Ovary (tissue), 9 donors: ENCODE results near the gene RHBDL2. TPM values are rescaled to one million over a fixed set of nuclear protein-coding genes. Genes with fewer than 3 reads are reported as not detected.
"Not testable (repeated sequence)": the region's sequence is repeated elsewhere in the genome, so short reads cannot be mapped to it uniquely, and the experiment has no call there.

Experiments used
- DNase-seq, 5 donors: peaks; one replicate each; pipeline ENCODE4 v3.0.0-alpha.2; 2019 to 2020
- H3K27ac ChIP-seq, 2 donors: fragments of 200-600 bp; one replicate each; pipeline versions ENCODE4 v1.5.1 to v1.8.0; 2019 to 2022
- H3K27me3 ChIP-seq: fragments of 200-600 bp; one replicate; pipeline ENCODE4 v1.8.0; 2022
- H3K36me3 ChIP-seq: fragments of 200-600 bp; sonication (generic); one replicate; pipeline ENCODE4 v1.5.1; 2019
- H3K4me1 ChIP-seq: one replicate; pipeline ENCODE4 v1.8.1; 2013; ENCODE audit warnings: mild to moderate bottlenecking, moderate library complexity; ENCODE audit not compliant: insufficient read depth
- H3K4me3 ChIP-seq: fragments of 200-600 bp; sonication (generic); one replicate; pipeline ENCODE4 v1.5.1; 2017
- H3K9me3 ChIP-seq, 2 donors: fragments of 200-600 bp in 1 of 2; sonication (generic) in 1 of 2; one replicate each; pipeline versions ENCODE4 v1.5.1 to v1.8.1; 2013 to 2019; ENCODE audit warnings: mild to moderate bottlenecking in 1 of 2, moderate library complexity in 1 of 2
- EP300 ChIP-seq: sonication (generic); formaldehyde crosslinking; IDR thresholded peaks from one replicate; pipeline ENCODE4 v1.6.1; 2017; ENCODE audit warnings: antibody characterized with exemption
- POLR2A ChIP-seq: fragments of 450-650 bp; IDR thresholded peaks from one replicate; pipeline ENCODE4 v1.6.1; 2017; ENCODE audit warnings: antibody characterized with exemption, mild to moderate bottlenecking, moderate library complexity
- WGBS, 3 donors: extraction: QIAGEN DNeasy Blood & Tissue Kit in 1 of 3; methylation state at CpG; one replicate each; pipeline versions ENCODE4 v1.1.5 to v1.1.7; 2013 to 2017; 5-methylcytosine and 5-hydroxymethylcytosine counted together
- intact Hi-C, 4 donors: fragments of 100-400 bp; cut with DNase I; formaldehyde crosslinking; loops; one replicate each; pipeline versions ENCODE4 v1.11.0 to v1.15.1; 2022 to 2023
- polyA plus RNA-seq, 2 donors: library from polyadenylated mRNA; stranded (reverse); fragments of 200-250 nt in 1 of 2; fragments of 350-450 nt in 1 of 2; fragmentation: Illumina TruSeq in 1 of 2; extraction: RNeasy Lipid Tissue Mini Kit (QIAGEN cat#74804) in 1 of 2; gene quantifications; one replicate each; pipeline ENCODE4 v1.2.3, GENCODE V29; 2013 to 2014
- total RNA-seq, 7 donors: library from RNA; depleted of rRNA in 2 of 7; stranded (reverse); fragments of >200 nt in 2 of 7; fragmentation: NEBNext Ultra II Directional in 3 of 7; extraction: Animal tissue kit (Norgen Biotek cat#: 25700) in 3 of 7; gene quantifications; one replicate each; pipeline versions ENCODE4 v1.1.0 to v1.2.4, GENCODE V29; 2016 to 2023
- TF ChIP-seq, protein P1 (sequence below), 3 donors: fragments of 450-650 bp in 2 of 3; fragments of 200-600 bp in 1 of 3; IDR thresholded peaks; one replicate each; pipeline versions ENCODE4 v1.5.1 to v1.8.0; 2016 to 2022; ENCODE audit warnings: antibody characterized with exemption in 3 of 3, mild to moderate bottlenecking in 1 of 3
- donor health status: DM: no; HTN: no; CAD: no; lungs with moderate emphysema.
- donor health status: DM: no; HTN: no; CAD: no.
- donor health status: Bipolar disorder and iron deficiency.
- donor health status: DM: yes; HTN: yes; CAD: no.
- donor health status: DM: no; HTN: no; CAD: no.
- donor health status: DM: yes; HTN: yes; CAD: no.

The RHBDL2 gene
- total and polyA plus RNA-seq, 9 donors = 0.10 to 0.35 (median 0.24) TPM; not detected in 3

DNA sequence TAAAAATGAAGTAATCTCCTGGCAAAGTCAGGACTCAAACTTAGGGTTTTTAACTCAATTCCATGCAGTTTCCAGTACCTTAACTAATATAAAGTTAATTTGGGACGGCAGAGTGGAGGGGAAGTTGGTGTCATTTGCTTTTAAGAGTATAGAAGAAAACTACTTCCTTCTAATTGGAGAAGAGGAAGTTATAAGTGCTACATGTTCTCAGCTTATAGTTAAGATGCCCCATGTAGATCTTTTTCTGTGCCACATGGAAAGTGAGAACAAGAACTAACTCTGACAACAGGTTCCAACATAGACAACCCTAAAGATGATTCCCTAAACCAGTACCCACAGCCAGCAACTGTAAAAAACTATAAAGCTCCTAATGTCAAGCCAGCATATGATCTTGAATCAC is 93.6 kb downstream of the RHBDL2 start:
- Histone ChIP-seq H3K36me3 (no peaks in the 10 kb centered on the region), H3K27ac (no peak overlapping the region), H3K4me3 (no peak overlapping the region), H3K9me3 (no peaks in the 10 kb centered on the region), H3K27me3 (no peaks in the 10 kb centered on the region), H3K4me1 (no peaks in the 10 kb centered on the region)
- WGBS, 3 donors = 85 to 95% (median 93%) methylated on average over 1 of the region's 1 CpG
- no peak for DNase-seq
- intact Hi-C loops = no loop called here
- TF ChIP-seq POLR2A (no peak), EP300 (no peak)
- TF ChIP-seq, protein P1, sequence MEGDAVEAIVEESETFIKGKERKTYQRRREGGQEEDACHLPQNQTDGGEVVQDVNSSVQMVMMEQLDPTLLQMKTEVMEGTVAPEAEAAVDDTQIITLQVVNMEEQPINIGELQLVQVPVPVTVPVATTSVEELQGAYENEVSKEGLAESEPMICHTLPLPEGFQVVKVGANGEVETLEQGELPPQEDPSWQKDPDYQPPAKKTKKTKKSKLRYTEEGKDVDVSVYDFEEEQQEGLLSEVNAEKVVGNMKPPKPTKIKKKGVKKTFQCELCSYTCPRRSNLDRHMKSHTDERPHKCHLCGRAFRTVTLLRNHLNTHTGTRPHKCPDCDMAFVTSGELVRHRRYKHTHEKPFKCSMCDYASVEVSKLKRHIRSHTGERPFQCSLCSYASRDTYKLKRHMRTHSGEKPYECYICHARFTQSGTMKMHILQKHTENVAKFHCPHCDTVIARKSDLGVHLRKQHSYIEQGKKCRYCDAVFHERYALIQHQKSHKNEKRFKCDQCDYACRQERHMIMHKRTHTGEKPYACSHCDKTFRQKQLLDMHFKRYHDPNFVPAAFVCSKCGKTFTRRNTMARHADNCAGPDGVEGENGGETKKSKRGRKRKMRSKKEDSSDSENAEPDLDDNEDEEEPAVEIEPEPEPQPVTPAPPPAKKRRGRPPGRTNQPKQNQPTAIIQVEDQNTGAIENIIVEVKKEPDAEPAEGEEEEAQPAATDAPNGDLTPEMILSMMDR (IDR thresholded peaks at IDR 0.05) = no peak

DNA sequence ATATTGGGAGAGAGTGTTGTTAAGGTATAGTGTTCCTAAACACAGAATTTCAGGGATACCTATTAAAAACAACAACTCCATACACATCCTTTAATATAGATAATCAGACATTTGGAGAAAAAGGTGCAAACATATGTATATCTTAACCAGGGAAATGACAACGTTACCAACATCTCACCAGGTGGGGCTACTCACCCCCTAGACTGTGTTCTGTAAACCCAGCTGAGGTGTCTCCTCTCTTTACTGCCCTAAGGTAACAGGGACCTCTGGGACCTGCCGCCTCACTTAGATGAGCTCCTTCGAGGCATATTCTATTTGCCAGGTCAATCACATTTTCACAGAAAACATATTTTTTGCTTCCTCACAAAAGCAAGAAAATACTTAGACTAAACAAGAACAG is 95.4 kb downstream of the RHBDL2 start:
- no peaks in the 10 kb centered on the region for H3K27me3 ChIP-seq
- intact Hi-C loops = no loop called here
- no peak overlapping the region for H3K4me3 ChIP-seq
- no peaks in the 10 kb centered on the region for H3K4me1 ChIP-seq
- TF ChIP-seq EP300 = no peak
- no peak for TF ChIP-seq POLR2A
- TF ChIP-seq, protein P1 (IDR thresholded peaks at IDR 0.05) = no peak
- H3K9me3 ChIP-seq = no peaks in the 10 kb centered on the region
- no peak for DNase-seq
- no peaks in the 10 kb centered on the region for H3K36me3 ChIP-seq
- WGBS, 3 donors = 70 to 93% (median 77%) methylated on average over 3 of the region's 3 CpGs
- H3K27ac ChIP-seq = no peak overlapping the region

- intact Hi-C loops = loop anchor here in 1 of 4 donors (1.0 kb wide), 1 partner anchor 12 kb away; no protein-coding TSS in a partner anchor
- H3K4me1 ChIP-seq, H3K9me3 ChIP-seq, H3K36me3 ChIP-seq, H3K4me3 ChIP-seq, H3K27me3 ChIP-seq, H3K27ac ChIP-seq, DNase-seq: not testable (repeated sequence)
- 97 to 98% (median 98%) methylated on average over 3 of the region's 3 CpGs for WGBS, 3 donors
Measured at GRCh38 chr1:38845088-38845487, 96.5 kb downstream of the RHBDL2 start.

- Histone ChIP-seq H3K9me3 (no peaks in the 10 kb centered on the region), H3K27ac (no peak overlapping the region), H3K27me3 (no peaks in the 10 kb centered on the region), H3K36me3 (no peaks in the 10 kb centered on the region), H3K4me3 (no peak overlapping the region), H3K4me1 (no peaks in the 10 kb centered on the region)
- no peak for DNase-seq
- intact Hi-C loops = no loop called here
- WGBS, 3 donors = 10 to 27% (median 12%) methylated on average over 2 of the region's 2 CpGs
- TF ChIP-seq POLR2A (no peak), EP300 (no peak)
- TF ChIP-seq, protein P1 (IDR thresholded peaks at IDR 0.05) = no peak
Measured at GRCh38 chr1:38840281-38840680, 101.3 kb downstream of the RHBDL2 start.

GRCh38 chr1:38839363-38839762 is 102.3 kb downstream of the RHBDL2 start:
- no peak for TF ChIP-seq EP300
- TF ChIP-seq, protein P1 (IDR thresholded peaks at IDR 0.05) = no peak
- no peak for TF ChIP-seq POLR2A
- intact Hi-C loops = loop anchor here in 2 of 4 donors (10.0 kb wide), 1 partner anchor 805 kb away; no protein-coding TSS in a partner anchor
- Histone ChIP-seq H3K27ac (no peak overlapping the region), H3K4me1 (no peaks in the 10 kb centered on the region), H3K27me3 (no peaks in the 10 kb centered on the region), H3K36me3 (no peaks in the 10 kb centered on the region), H3K9me3 (no peaks in the 10 kb centered on the region), H3K4me3 (no peak overlapping the region)
- 82 to 88% (median 85%) methylated on average over 9 of the region's 9 CpGs for WGBS, 3 donors
- no peak for DNase-seq

- not testable (repeated sequence) for H3K4me3 ChIP-seq, DNase-seq, H3K27me3 ChIP-seq, H3K36me3 ChIP-seq, H3K4me1 ChIP-seq, H3K9me3 ChIP-seq, H3K27ac ChIP-seq
- 84 to 91% (median 87%) methylated on average over 10 of the region's 10 CpGs for WGBS, 3 donors
- intact Hi-C loops = loop anchor here in 2 of 4 donors (10.0 kb wide), 1 partner anchor 802 kb away; no protein-coding TSS in a partner anchor
Measured at GRCh38 chr1:38836316-38836715, 105.3 kb downstream of the RHBDL2 start.
